ENCODE results near the gene UBXN11. TPM values are rescaled to one million over a fixed set of nuclear protein-coding genes. Genes with fewer than 3 reads are reported as not detected.

UBXN11 gene
- total RNA-seq, 2 donors from 2014 or later, result 13.2 to 18.1 TPM

DNA sequence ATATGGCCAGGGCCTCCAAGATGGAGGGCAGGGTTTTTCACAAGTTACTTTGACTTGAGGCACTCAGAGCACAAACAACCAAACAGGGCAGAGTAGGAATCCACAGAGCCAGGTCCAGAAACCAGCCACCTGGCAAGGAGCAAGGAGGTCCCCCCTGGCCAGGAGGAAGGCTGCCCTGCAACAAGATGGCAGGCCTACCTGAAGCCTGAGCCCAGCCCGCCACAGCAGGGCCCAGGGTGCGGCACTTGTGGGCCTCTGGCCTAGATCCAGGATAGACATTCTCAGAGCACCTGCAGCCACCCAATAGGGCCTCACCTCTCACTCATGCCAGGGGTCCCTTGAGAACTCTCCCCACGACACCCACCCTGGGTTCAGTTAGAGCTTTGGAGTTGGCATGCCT lies 15.0 kb downstream of the UBXN11 start:
- Histone ChIP-seq H3K36me3 (no peaks in the 10 kb centered on the region), H3K9me3 (no peaks in the 10 kb centered on the region), H3K27ac (no peak overlapping the region), H3K4me3 (no peak overlapping the region), H3K4me1 (replicated peaks) (no peaks in the 10 kb centered on the region), H3K27me3 (replicated peaks; ENCODE audit: insufficient read depth) (no peaks in the 10 kb centered on the region)
- TF ChIP-seq POLR2AphosphoS5 (IDR thresholded peaks at IDR 0.05), result no peak
- TF ChIP-seq, protein P1, sequence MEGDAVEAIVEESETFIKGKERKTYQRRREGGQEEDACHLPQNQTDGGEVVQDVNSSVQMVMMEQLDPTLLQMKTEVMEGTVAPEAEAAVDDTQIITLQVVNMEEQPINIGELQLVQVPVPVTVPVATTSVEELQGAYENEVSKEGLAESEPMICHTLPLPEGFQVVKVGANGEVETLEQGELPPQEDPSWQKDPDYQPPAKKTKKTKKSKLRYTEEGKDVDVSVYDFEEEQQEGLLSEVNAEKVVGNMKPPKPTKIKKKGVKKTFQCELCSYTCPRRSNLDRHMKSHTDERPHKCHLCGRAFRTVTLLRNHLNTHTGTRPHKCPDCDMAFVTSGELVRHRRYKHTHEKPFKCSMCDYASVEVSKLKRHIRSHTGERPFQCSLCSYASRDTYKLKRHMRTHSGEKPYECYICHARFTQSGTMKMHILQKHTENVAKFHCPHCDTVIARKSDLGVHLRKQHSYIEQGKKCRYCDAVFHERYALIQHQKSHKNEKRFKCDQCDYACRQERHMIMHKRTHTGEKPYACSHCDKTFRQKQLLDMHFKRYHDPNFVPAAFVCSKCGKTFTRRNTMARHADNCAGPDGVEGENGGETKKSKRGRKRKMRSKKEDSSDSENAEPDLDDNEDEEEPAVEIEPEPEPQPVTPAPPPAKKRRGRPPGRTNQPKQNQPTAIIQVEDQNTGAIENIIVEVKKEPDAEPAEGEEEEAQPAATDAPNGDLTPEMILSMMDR (IDR thresholded peaks at IDR 0.05), result no peak
- no peak for TF ChIP-seq POLR2A (IDR thresholded peaks at IDR 0.05)
- DNase-seq (ENCODE audit: low spot score), result no peak
- intact Hi-C loops (cut with DNase I), result no loop called here
- WGBS, result 96% methylated on average over 3 of the region's 3 CpGs

GRCh38 chr1:26290882-26291261 lies 15.6 kb downstream of the UBXN11 start:
- intact Hi-C loops (cut with DNase I), result no loop called here
- Histone ChIP-seq H3K9me3 (no peaks in the 10 kb centered on the region), H3K4me3 (no peak overlapping the region), H3K27ac (no peak overlapping the region), H3K27me3 (replicated peaks; ENCODE audit: insufficient read depth) (no peaks in the 10 kb centered on the region), H3K36me3 (no peaks in the 10 kb centered on the region), H3K4me1 (replicated peaks) (no peaks in the 10 kb centered on the region)
- no peak for DNase-seq (ENCODE audit: low spot score)
- TF ChIP-seq POLR2A (IDR thresholded peaks at IDR 0.05) (no peak), POLR2AphosphoS5 (IDR thresholded peaks at IDR 0.05) (no peak)
- TF ChIP-seq, protein P1 (IDR thresholded peaks at IDR 0.05), result no peak
- WGBS, result 68% methylated on average over 11 of the region's 11 CpGs

GRCh38 chr1:26290122-26290881 lies 16.1 kb downstream of the UBXN11 start:
- no peaks in the 10 kb centered on the region for H3K4me1 ChIP-seq (replicated peaks)
- H3K4me3 ChIP-seq, result no peak overlapping the region
- intact Hi-C loops (cut with DNase I), result no loop called here
- no peak overlapping the region for H3K27ac ChIP-seq
- no peaks in the 10 kb centered on the region for H3K27me3 ChIP-seq (replicated peaks; ENCODE audit: insufficient read depth)
- TF ChIP-seq POLR2AphosphoS5 (IDR thresholded peaks at IDR 0.05) (no peak), POLR2A (IDR thresholded peaks at IDR 0.05) (no peak)
- TF ChIP-seq, protein P1 (IDR thresholded peaks at IDR 0.05), result no peak
- no peaks in the 10 kb centered on the region for H3K9me3 ChIP-seq
- H3K36me3 ChIP-seq, result no peaks in the 10 kb centered on the region
- DNase-seq (ENCODE audit: low spot score), result no peak
- 77% methylated on average over 11 of the region's 11 CpGs for WGBS

DNA sequence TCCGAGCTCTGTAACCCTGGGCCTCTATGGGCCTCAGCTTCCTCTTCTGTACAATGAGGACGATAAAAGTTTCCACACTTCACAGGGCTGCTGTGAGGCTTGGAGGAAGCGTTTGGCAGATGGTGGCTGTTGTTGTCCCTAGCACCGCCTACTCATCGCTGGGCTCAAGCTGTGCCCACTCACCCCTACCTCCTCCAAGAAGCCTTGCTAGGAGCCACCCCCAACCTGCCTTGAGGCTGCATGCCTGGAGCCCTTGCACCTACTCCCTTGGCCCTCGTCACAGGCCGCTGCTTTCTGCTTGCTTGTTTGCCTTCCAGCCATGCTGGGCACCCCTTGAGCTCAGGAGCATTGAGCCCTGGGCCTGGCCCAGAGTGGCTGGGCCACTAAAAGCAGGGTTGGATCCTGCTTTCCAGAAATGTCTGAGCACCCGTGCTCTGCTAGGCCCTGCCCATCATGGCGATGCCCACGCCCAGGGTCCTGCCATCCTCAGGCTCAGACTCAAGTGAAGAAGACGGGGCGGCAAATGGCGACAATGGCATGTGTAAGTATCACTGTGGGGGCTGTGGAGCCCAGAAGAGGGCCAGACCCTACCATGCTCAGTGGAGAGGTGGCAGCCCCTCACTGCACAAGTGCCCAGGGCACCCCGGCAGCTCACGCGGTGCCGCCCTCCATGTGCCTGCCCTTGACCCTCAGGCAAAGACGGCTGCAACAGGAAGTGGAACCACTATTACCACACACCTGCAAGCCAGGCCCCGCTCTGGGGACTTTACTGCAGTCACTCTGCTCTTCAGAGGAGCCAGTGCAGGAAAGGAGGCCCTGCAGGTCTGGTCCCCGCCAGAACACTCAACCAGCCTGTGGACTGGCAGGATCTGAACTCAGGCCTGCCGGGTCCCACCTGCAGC lies 17.0 kb downstream of the UBXN11 start:
- intact Hi-C loops (cut with DNase I), result no loop called here
- no peaks in the 10 kb centered on the region for H3K4me1 ChIP-seq (replicated peaks)
- H3K27me3 ChIP-seq (replicated peaks; ENCODE audit: insufficient read depth), result no peaks in the 10 kb centered on the region
- no peak for DNase-seq (ENCODE audit: low spot score)
- no peak for TF ChIP-seq POLR2A (IDR thresholded peaks at IDR 0.05)
- TF ChIP-seq, protein P1 (IDR thresholded peaks at IDR 0.05), result no peak
- TF ChIP-seq POLR2AphosphoS5 (IDR thresholded peaks at IDR 0.05), result no peak
- H3K4me3 ChIP-seq, result no peak overlapping the region
- no peaks in the 10 kb centered on the region for H3K36me3 ChIP-seq
- H3K27ac ChIP-seq, result no peak overlapping the region
- H3K9me3 ChIP-seq, result no peaks in the 10 kb centered on the region
- WGBS, result 83% methylated on average over 20 of the region's 21 CpGs
